Measurements from ENCODE around the gene TBC1D13. TPM values are rescaled to one million over a fixed set of nuclear protein-coding genes. Genes with fewer than 3 reads are reported as not detected.
A peak's percentile ranks its signal among the peaks of the same experiment; 100 is the strongest.

TBC1D13 gene
- polyA plus RNA-seq, 1 donor from 2014 or later: 30.0 TPM

GRCh38 chr9:128771094-128771721 lies 15.8 kb upstream of the TBC1D13 start:
- H3K27me3 ChIP-seq (ENCODE audit: insufficient read depth, low read depth, low read length): no peaks in the 10 kb centered on the region
- peak overlapping the region; percentile 99 for H3K4me3 ChIP-seq (ENCODE audit: low read length)
- H4K20me1 ChIP-seq (ENCODE audit: insufficient read depth): no peaks in the 10 kb centered on the region
- peak overlapping the region; percentile 94 for H2AFZ ChIP-seq (ENCODE audit: low read depth, low read length)
- H3K27ac ChIP-seq (ENCODE audit: low read length): peak overlapping the region; percentile 93
- no peaks in the 10 kb centered on the region for H3K9me2 ChIP-seq (ENCODE audit: insufficient read depth, low read length)
- peak overlapping the region; percentile 71 for H3K4me2 ChIP-seq (ENCODE audit: low read length)
- H3K79me2 ChIP-seq (replicated peaks; ENCODE audit: insufficient read depth, low read length): peaks cover 20% of the 10 kb centered on the region
- peak overlapping the region; percentile 97 for H3K9ac ChIP-seq (ENCODE audit: low read length)
- H3K36me3 ChIP-seq (ENCODE audit: insufficient read depth, low read length): no peaks in the 10 kb centered on the region
- TF ChIP-seq POLR2AphosphoS5 (IDR thresholded peaks at IDR 0.05) (no peak), RAD21 (conservative IDR thresholded peaks at IDR 0.05) (no peak), SMC3 (conservative IDR thresholded peaks at IDR 0.05; ENCODE audit: poor library complexity) (no peak), EP300 (conservative IDR thresholded peaks at IDR 0.05; ENCODE audit: poor library complexity, severe bottlenecking) (no peak), EZH2 (IDR thresholded peaks at IDR 0.05; ENCODE audit: borderline replicate concordance, insufficient read depth, low read length, poor library complexity, severe bottlenecking) (no peak), MXI1 (conservative IDR thresholded peaks at IDR 0.05; ENCODE audit: poor library complexity, severe bottlenecking) (no peak), TAF1 (IDR thresholded peaks at IDR 0.05; ENCODE audit: low read depth) (no peak)
- TF ChIP-seq, protein P1, sequence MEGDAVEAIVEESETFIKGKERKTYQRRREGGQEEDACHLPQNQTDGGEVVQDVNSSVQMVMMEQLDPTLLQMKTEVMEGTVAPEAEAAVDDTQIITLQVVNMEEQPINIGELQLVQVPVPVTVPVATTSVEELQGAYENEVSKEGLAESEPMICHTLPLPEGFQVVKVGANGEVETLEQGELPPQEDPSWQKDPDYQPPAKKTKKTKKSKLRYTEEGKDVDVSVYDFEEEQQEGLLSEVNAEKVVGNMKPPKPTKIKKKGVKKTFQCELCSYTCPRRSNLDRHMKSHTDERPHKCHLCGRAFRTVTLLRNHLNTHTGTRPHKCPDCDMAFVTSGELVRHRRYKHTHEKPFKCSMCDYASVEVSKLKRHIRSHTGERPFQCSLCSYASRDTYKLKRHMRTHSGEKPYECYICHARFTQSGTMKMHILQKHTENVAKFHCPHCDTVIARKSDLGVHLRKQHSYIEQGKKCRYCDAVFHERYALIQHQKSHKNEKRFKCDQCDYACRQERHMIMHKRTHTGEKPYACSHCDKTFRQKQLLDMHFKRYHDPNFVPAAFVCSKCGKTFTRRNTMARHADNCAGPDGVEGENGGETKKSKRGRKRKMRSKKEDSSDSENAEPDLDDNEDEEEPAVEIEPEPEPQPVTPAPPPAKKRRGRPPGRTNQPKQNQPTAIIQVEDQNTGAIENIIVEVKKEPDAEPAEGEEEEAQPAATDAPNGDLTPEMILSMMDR (IDR thresholded peaks at IDR 0.05; ENCODE audit: poor library complexity, severe bottlenecking): no peak
- TF ChIP-seq, protein P2, sequence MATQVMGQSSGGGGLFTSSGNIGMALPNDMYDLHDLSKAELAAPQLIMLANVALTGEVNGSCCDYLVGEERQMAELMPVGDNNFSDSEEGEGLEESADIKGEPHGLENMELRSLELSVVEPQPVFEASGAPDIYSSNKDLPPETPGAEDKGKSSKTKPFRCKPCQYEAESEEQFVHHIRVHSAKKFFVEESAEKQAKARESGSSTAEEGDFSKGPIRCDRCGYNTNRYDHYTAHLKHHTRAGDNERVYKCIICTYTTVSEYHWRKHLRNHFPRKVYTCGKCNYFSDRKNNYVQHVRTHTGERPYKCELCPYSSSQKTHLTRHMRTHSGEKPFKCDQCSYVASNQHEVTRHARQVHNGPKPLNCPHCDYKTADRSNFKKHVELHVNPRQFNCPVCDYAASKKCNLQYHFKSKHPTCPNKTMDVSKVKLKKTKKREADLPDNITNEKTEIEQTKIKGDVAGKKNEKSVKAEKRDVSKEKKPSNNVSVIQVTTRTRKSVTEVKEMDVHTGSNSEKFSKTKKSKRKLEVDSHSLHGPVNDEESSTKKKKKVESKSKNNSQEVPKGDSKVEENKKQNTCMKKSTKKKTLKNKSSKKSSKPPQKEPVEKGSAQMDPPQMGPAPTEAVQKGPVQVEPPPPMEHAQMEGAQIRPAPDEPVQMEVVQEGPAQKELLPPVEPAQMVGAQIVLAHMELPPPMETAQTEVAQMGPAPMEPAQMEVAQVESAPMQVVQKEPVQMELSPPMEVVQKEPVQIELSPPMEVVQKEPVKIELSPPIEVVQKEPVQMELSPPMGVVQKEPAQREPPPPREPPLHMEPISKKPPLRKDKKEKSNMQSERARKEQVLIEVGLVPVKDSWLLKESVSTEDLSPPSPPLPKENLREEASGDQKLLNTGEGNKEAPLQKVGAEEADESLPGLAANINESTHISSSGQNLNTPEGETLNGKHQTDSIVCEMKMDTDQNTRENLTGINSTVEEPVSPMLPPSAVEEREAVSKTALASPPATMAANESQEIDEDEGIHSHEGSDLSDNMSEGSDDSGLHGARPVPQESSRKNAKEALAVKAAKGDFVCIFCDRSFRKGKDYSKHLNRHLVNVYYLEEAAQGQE (IDR thresholded peaks at IDR 0.05; ENCODE audit: borderline replicate concordance): no peak
- H3F3A ChIP-seq (ENCODE audit: insufficient read depth, low read length, poor library complexity, severe bottlenecking): no peaks in the 10 kb centered on the region
- no peaks in the 10 kb centered on the region for H3K9me3 ChIP-seq (ENCODE audit: low read length)

DNA sequence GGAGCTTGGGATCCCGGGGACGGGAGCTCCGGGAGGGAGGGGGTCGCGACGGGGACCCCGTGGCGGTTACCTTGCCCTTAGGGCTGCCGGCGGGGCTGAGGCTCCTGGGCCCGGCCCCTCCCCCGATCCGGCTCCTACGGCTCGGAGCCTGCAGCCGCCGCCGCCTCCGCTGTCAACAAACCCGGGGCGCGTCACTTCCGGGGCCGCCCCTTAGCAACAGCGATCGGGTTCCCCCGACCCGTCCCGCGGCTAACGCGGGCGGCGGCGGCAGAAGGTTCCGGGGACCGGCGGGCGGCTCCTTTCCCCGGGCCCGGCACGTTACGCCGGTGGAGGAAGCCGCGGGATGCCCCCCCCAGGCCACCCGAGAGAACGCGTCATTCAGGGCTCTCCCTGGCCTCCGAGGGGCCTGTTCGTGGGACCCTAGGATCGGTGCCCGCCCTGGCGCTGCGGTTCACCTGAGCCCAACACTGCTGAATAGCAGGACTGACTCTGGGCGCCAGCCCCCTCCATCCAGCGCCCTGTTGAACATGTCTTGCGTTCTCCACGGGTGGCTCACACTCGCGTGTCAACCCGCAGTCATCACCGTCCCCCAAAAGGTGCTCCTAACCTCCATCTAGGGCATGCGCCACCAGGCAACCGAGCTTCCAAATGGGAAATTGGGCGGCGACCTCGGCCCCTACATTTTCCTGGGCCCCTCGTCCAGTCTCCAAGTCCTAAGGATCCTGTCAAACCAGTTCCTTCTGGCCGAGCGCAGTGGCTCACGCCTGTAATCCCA lies 15.1 kb upstream of the TBC1D13 start, which contains the start of gene ZER1:
Gene ZER1, minus strand, starts transcription at position 183 of the 775 bp plus-strand sequence. CDS start 16,362 bp downstream, outside the sequence.
- peak within 1 kb of the TSS; percentile 71 for H3K4me2 ChIP-seq (ENCODE audit: low read length)
- TF ChIP-seq, protein P2 (IDR thresholded peaks at IDR 0.05; ENCODE audit: borderline replicate concordance): peak; percentile 46
- TF ChIP-seq EP300 (conservative IDR thresholded peaks at IDR 0.05; ENCODE audit: poor library complexity, severe bottlenecking) (peak; percentile 73), SMC3 (conservative IDR thresholded peaks at IDR 0.05; ENCODE audit: poor library complexity) (peak; percentile 53), EZH2 (IDR thresholded peaks at IDR 0.05; ENCODE audit: borderline replicate concordance, insufficient read depth, low read length, poor library complexity, severe bottlenecking) (no peak), POLR2AphosphoS5 (IDR thresholded peaks at IDR 0.05) (peak; percentile 93), RAD21 (conservative IDR thresholded peaks at IDR 0.05) (peak; percentile 43), TAF1 (IDR thresholded peaks at IDR 0.05; ENCODE audit: low read depth) (no peak), MXI1 (conservative IDR thresholded peaks at IDR 0.05; ENCODE audit: poor library complexity, severe bottlenecking) (peak; percentile 72)
- TF ChIP-seq, protein P1 (IDR thresholded peaks at IDR 0.05; ENCODE audit: poor library complexity, severe bottlenecking): no peak
- no peaks in the 10 kb centered on the region for H3F3A ChIP-seq (ENCODE audit: insufficient read depth, low read length, poor library complexity, severe bottlenecking)
- no peaks in the 10 kb centered on the region for H3K36me3 ChIP-seq (ENCODE audit: insufficient read depth, low read length)
- no peaks in the 10 kb centered on the region for H3K27me3 ChIP-seq (ENCODE audit: insufficient read depth, low read depth, low read length)
- H3K79me2 ChIP-seq (replicated peaks; ENCODE audit: insufficient read depth, low read length): peaks cover 20% of the 10 kb centered on the region
- peak within 1 kb of the TSS; percentile 94 for H2AFZ ChIP-seq (ENCODE audit: low read depth, low read length)
- H3K9me2 ChIP-seq (ENCODE audit: insufficient read depth, low read length): no peaks in the 10 kb centered on the region
- H3K9me3 ChIP-seq (ENCODE audit: low read length): no peaks in the 10 kb centered on the region
- peak within 1 kb of the TSS; percentile 93 for H3K27ac ChIP-seq (ENCODE audit: low read length)
- H3K9ac ChIP-seq (ENCODE audit: low read length): peak within 1 kb of the TSS; percentile 97
- H4K20me1 ChIP-seq (ENCODE audit: insufficient read depth): no peaks in the 10 kb centered on the region
- peak within 1 kb of the TSS; percentile 99 for H3K4me3 ChIP-seq (ENCODE audit: low read length)

All from neural cell (in vitro differentiated cells).